DMS 273 treated with DMSO at 0.1 percent for 48 hours (cell line): ENCODE data around the gene GRIK3.
"Not testable (repeated sequence)": the region's sequence is repeated elsewhere in the genome, so short reads cannot be mapped to it uniquely, and the experiment has no call there.

ENCODE experiments used
- DNase-seq: peaks from one replicate; lab custom pipeline; 2025; lab: John Stamatoyannopoulos, UW

The GRIK3 gene

GRCh38 chr1:36909946-36910725 lies 124.2 kb downstream of the GRIK3 start:
- DNase-seq, result no peak

GRCh38 chr1:36909359-36909758 lies 125.0 kb downstream of the GRIK3 start:
- DNase-seq, result not testable (repeated sequence)

GRCh38 chr1:36908096-36908495 lies 126.2 kb downstream of the GRIK3 start:
- DNase-seq, result no peak

GRCh38 chr1:36906555-36906954 lies 127.8 kb downstream of the GRIK3 start:
- DNase-seq, result no peak

DNA sequence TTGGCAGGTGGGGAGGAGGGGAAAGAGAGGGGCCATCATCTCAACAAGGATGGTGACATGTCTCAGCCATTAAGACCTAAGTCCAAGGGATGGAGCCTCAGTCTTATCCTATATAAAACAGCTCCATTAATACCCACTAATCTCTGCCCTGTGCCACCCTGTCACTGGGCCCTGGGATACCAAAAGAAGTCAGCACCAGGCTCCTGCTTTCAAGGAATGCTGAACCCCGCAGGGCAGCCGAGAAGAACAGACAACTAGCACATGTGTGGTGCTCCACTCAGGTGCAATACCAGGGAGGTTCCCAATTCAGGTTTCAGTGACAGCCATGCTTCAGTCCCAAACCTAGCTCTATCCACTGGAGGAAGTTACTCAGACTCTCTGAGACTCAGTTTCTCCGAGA lies 128.4 kb downstream of the GRIK3 start:
- DNase-seq, result no peak

GRCh38 chr1:36900128-36900527 lies 134.2 kb downstream of the GRIK3 start:
- DNase-seq, result no peak

GRCh38 chr1:36897813-36898212 lies 136.5 kb downstream of the GRIK3 start:
- not testable (repeated sequence) for DNase-seq

DNA sequence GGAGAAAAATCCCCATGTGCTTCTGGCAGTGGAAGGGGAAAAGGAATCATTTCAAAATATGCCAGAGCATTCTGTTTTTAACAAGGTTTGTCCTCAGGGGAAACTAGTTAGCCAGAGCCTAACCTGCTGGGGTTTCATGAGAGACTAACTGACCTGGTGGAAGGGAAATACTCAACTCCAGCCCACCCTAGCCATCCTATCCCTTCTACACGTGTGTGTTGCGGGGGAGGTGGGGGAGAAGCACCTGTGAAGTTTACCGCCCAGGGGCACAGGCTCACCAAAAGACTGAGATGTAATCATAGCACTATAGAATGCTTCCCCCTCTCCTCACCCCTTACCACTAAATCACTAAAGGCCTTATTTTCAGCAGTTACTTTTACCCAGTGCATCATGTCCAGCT lies 139.5 kb downstream of the GRIK3 start:
- no peak for DNase-seq

DNA sequence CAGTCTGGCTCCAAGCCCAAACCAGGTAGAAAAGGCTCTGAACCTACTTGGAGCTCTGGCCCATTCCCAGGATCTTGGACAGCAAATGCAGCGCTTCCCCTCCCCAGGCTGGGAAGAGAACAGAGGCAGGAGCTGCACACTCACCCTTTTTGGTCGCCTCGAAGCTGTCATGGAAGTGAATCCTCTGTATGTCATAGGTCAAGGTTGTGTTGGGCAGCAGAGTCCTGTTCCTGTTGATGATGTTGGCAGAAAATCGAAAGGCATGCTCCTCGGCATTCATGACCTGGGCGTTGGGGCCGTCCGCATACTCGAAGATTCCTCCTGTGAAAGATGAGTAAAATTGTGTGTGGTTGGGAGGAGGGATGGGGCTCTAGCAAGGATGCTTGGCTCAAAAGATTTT lies 143.5 kb downstream of the GRIK3 start:
- no peak for DNase-seq

GRCh38 chr1:36889478-36890226 lies 144.7 kb downstream of the GRIK3 start:
- DNase-seq, result no peak

- no peak for DNase-seq
Observed at GRCh38 chr1:36888811-36889477, 145.4 kb downstream of the GRIK3 start.

DNA sequence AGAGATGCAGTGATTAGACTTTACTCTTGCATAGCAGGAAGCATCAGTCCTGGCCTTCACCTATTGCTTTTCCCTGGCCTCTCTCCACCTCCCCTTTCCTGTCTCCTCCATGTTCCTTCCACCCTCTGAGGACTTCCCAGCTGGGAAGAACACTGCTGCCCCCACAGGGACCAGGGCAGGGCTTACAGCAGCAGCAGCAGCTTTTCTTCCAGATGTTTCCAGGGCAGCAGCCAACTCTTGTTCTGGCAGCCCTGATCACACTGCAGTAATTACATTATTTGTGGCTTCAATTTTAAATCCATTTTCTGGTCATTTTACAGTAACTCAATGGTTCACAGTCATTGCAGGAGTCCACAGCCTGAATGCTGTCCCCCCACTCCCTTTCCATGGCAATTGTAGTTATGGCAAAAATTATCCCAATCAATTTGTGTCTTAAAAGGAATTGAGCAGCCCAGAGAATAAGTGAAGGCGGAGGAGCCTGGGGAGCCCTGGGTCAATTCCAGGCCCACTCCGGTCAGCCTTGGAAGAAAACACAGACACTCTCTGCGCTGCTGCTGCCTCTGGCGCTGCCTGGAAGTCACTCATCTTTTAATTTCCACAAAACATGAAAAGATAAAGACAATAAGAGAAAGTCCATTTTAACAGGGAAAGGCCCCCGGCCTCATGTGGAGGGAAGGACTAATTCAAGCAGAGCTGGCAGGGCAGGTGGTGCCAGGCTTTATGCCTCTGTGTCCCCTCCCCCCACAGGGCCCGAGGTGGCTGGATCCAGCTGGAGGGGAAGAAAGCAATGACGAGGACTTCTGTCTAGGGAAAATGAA lies 148.6 kb downstream of the GRIK3 start:
- DNase-seq, result no peak

GRCh38 chr1:36884801-36885200 lies 149.5 kb downstream of the GRIK3 start:
- no peak for DNase-seq

GRCh38 chr1:36884029-36884701 lies 150.2 kb downstream of the GRIK3 start:
- DNase-seq, result no peak

GRCh38 chr1:36883315-36883949 lies 150.9 kb downstream of the GRIK3 start:
- DNase-seq, result no peak

- no peak for DNase-seq
Observed at GRCh38 chr1:36882536-36883285, 151.6 kb downstream of the GRIK3 start.

GRCh38 chr1:36881541-36881940 lies 152.8 kb downstream of the GRIK3 start:
- no peak for DNase-seq

GRCh38 chr1:36881068-36881405 lies 153.3 kb downstream of the GRIK3 start:
- DNase-seq, result no peak

DNA sequence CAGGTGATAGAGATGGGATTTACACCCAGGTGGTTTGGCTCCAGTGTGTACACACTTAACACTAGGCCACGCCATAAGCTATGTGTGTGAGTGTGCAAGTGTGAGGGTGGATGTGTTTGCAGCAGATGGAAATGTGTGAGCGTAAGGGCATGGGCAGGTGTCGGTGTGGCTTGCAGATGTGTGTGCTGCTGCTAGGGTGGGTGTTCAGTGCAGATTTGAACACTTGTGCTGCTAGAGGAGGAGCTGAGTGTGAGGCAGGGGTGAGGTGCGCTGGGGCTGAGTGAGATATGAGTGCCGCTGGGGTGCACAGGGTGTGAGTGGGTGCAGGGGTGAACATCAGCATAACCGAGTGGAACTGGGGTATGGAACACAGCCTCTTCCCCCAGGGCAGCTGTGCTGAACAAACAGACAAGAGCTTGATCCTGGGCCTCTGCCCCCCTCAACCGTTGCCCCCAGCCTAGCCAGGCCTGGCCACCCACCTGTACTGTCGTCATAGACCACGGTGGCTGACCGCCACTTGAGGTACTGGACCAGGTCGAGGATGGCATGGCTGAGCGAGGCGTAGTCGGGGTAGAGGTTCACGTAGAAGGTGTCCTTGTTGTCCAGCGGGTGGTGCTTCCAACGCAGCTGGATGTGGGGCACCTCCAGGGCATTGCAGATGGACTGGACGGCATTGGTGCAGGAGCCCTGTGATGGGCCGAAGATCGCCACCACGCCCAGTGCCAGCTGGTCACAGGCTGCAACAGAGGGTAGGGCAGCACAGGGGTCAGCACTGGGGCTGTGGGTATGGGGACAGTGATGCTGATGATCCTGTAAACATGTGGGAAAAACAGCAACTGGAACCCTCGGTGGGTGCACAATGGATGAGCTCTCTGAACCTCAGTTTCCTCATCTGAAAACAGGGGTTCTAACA lies 153.9 kb downstream of the GRIK3 start:
- DNase-seq, result no peak
